CD14-positive monocyte (primary cell): ENCODE data around the gene FOXK2. TPM values are rescaled to one million over a fixed set of nuclear protein-coding genes. Genes with fewer than 3 reads are reported as not detected.
A peak's percentile ranks its signal among the peaks of the same experiment; 100 is the strongest.

Experiments used
- DNase-seq, 3 donors: peaks; one replicate each; pipeline ENCODE4 v3.0.0-alpha.2; 2011 to 2022
- H2AFZ ChIP-seq: 2 replicates; pipeline ENCODE4 v1.6.0; 2012; ENCODE audit warnings: mild to moderate bottlenecking, low read depth, low read length, inconsistent platforms; ENCODE audit not compliant: insufficient read depth, poor library complexity, severe bottlenecking
- H3K27ac ChIP-seq, 2 donors: 1 replicate in 1 of 2; 2 replicates in 1 of 2; pipeline ENCODE4 v1.5.1; 2012 to 2013; ENCODE audit warnings: low read length in 2 of 2, control low read depth in 1 of 2, inconsistent platforms in 1 of 2, low read depth in 1 of 2, mild to moderate bottlenecking in 1 of 2
- H3K27me3 ChIP-seq, 2 donors: one replicate each; pipeline versions ENCODE4 v1.6.0 to v1.6.1; 2011 to 2013; ENCODE audit warnings: low read length in 2 of 2; ENCODE audit not compliant: control insufficient read depth in 2 of 2, insufficient read depth in 2 of 2
- H3K36me3 ChIP-seq, 2 donors: replicated peaks in 1 of 2; 1 replicate in 1 of 2; 2 replicates in 1 of 2; pipeline versions ENCODE4 v1.5.1 to v1.6.1; 2012 to 2013; ENCODE audit warnings: low read length in 2 of 2, control low read depth in 1 of 2, inconsistent platforms in 1 of 2, mild to moderate bottlenecking in 1 of 2; ENCODE audit not compliant: insufficient read depth in 2 of 2, control insufficient read depth in 1 of 2
- H3K4me1 ChIP-seq, 2 donors: 1 replicate in 1 of 2; 2 replicates in 1 of 2; pipeline versions ENCODE4 v1.5.1 to v1.6.1; 2012 to 2013; ENCODE audit warnings: low read length in 2 of 2, control low read depth in 1 of 2, inconsistent platforms in 1 of 2, mild to moderate bottlenecking in 1 of 2, moderate library complexity in 1 of 2; ENCODE audit not compliant: insufficient read depth in 2 of 2, control insufficient read depth in 1 of 2
- H3K4me2 ChIP-seq: replicated peaks from 2 replicates; pipeline ENCODE3; 2012; ENCODE audit warnings: low read length, moderate library complexity, mild to moderate bottlenecking; ENCODE audit not compliant: poor library complexity, severe bottlenecking; ENCODE audit errors: extremely low read depth
- H3K4me3 ChIP-seq, 3 experiments: fragments of 200-600 bp in 1 of 3; sonication (generic) in 1 of 3; replicated peaks in 1 of 3; 1 replicate in 2 of 3; 2 replicates in 1 of 3; pipeline ENCODE4 v1.5.1; 2011 to 2013; ENCODE audit warnings: low read length in 3 of 3, mild to moderate bottlenecking in 3 of 3, control low read depth in 2 of 3, low read depth in 2 of 3, inconsistent platforms in 1 of 3, moderate library complexity in 1 of 3
- H3K79me2 ChIP-seq: 2 replicates; pipeline ENCODE4 v1.6.0; 2012; ENCODE audit warnings: mild to moderate bottlenecking, control low read depth, inconsistent platforms, low read length, moderate library complexity; ENCODE audit not compliant: insufficient read depth
- H3K9ac ChIP-seq: 2 replicates; pipeline ENCODE4 v1.6.0; 2017; ENCODE audit warnings: low read length, mild to moderate bottlenecking; ENCODE audit not compliant: insufficient read depth, poor library complexity, severe bottlenecking
- H3K9me3 ChIP-seq, 2 donors: replicated peaks in 1 of 2; 1 replicate in 1 of 2; 2 replicates in 1 of 2; pipeline versions ENCODE4 v1.5.1 to v1.6.1; 2012 to 2013; ENCODE audit warnings: low read length in 2 of 2, control low read depth in 1 of 2; ENCODE audit not compliant: control insufficient read depth in 1 of 2, insufficient read depth in 1 of 2
- H4K20me1 ChIP-seq: 2 replicates; pipeline ENCODE4 v1.6.0; 2012; ENCODE audit warnings: mild to moderate bottlenecking, low read length, control low read depth, moderate library complexity; ENCODE audit not compliant: insufficient read depth
- H3K27ac Mint-ChIP-seq, 7 donors: one replicate each; pipeline ENCODE4 v1.8.0; 2020; ENCODE audit warnings: mild to moderate bottlenecking in 7 of 7, mixed read lengths in 7 of 7, moderate library complexity in 6 of 7, inconsistent platforms in 2 of 7
- H3K27me3 Mint-ChIP-seq, 3 donors: one replicate each; pipeline ENCODE4 v1.8.0; 2021 to 2022; ENCODE audit warnings: low read depth in 3 of 3, mild to moderate bottlenecking in 3 of 3, mixed read lengths in 3 of 3, moderate library complexity in 3 of 3, inconsistent platforms in 1 of 3
- H3K36me3 Mint-ChIP-seq, 2 donors: one replicate each; pipeline ENCODE4 v1.8.0; 2020; ENCODE audit warnings: mixed read lengths in 2 of 2, inconsistent platforms in 1 of 2, mild to moderate bottlenecking in 1 of 2
- H3K4me1 Mint-ChIP-seq: one replicate; pipeline ENCODE4 v1.8.0; 2020; ENCODE audit warnings: mild to moderate bottlenecking, mixed read lengths
- H3K4me3 Mint-ChIP-seq, 2 donors: one replicate each; pipeline ENCODE4 v1.8.0; 2020; ENCODE audit warnings: mild to moderate bottlenecking in 2 of 2, mixed read lengths in 2 of 2, moderate library complexity in 1 of 2
- H3K9me3 Mint-ChIP-seq, 7 donors: one replicate each; pipeline ENCODE4 v1.8.0; 2020 to 2022; ENCODE audit warnings: mixed read lengths in 7 of 7, mild to moderate bottlenecking in 6 of 7, moderate library complexity in 6 of 7, inconsistent platforms in 2 of 7
- CTCF ChIP-seq: fragments of 200-600 bp; IDR thresholded peaks from one replicate; pipeline ENCODE4 v1.8.0; 2022; ENCODE audit warnings: antibody characterized with exemption, mild to moderate bottlenecking
- WGBS: methylation state at CpG from one replicate; pipeline ENCODE4 v1.1.5; 2013; ENCODE audit warnings: missing lambda C conversion rate; ENCODE audit not compliant: insufficient coverage; 5-methylcytosine and 5-hydroxymethylcytosine counted together
- intact Hi-C, 2 donors: fragments of 100-400 bp; cut with micrococcal nuclease; formaldehyde crosslinking; loops; one replicate each; pipeline versions ENCODE4 v1.15.0 to v1.15.1; 2023
- polyA plus RNA-seq, 3 donors: library from polyadenylated mRNA; depleted of rRNA in 1 of 3; unstranded in 2 of 3; stranded (reverse) in 1 of 3; fragments of 300-500 nt in 2 of 3; fragments of >200 nt in 1 of 3; fragmentation: Illumina TruSeq in 2 of 3; gene quantifications; 1 replicate in 2 of 3; 2 replicates in 1 of 3; pipeline ENCODE4 v1.2.3, GENCODE V29; 2012 to 2021

The FOXK2 gene
- polyA plus RNA-seq, 3 donors = 3.5 to 18.4 (median 4.7) TPM

GRCh38 chr17:82590216-82590615 lies 70.7 kb downstream of the FOXK2 start:
- H3K36me3 ChIP-seq = peaks cover 11 to 31% of the 10 kb centered on the region in 2 donors
- no peak overlapping the region for H2AFZ ChIP-seq
- TF ChIP-seq CTCF = no peak
- Mint-ChIP-seq H3K27me3 (peaks cover 0 to 1% (median 1%) of the 10 kb centered on the region in 3 donors), H3K36me3 (peaks cover 29 to 45% of the 10 kb centered on the region in 2 donors), H3K4me1 (peaks cover 53% of the 10 kb centered on the region), H3K4me3 (no peak overlapping the region), H3K27ac (peak overlapping the region in 3 of 7 donors; percentile 17 to 70 (median 31)), H3K9me3 (no peaks in the 10 kb centered on the region)
- no peaks in the 10 kb centered on the region for H3K27me3 ChIP-seq
- H3K79me2 ChIP-seq = no peaks in the 10 kb centered on the region
- DNase-seq = no peak
- H3K9ac ChIP-seq = no peak overlapping the region
- no peak overlapping the region for H3K27ac ChIP-seq
- peaks cover 46 to 50% of the 10 kb centered on the region in 2 donors for H3K4me1 ChIP-seq
- H4K20me1 ChIP-seq = no peaks in the 10 kb centered on the region
- H3K4me3 ChIP-seq = no peak overlapping the region
- 96% methylated on average over 4 of the region's 6 CpGs for WGBS
- intact Hi-C loops = no loop called here
- no peaks in the 10 kb centered on the region for H3K9me3 ChIP-seq
- H3K4me2 ChIP-seq = no peak overlapping the region

- Histone ChIP-seq H3K4me2 (peak overlapping the region; percentile 87), H3K4me1 (peaks cover 46 to 50% of the 10 kb centered on the region in 2 donors), H3K4me3 (no peak overlapping the region), H3K9ac (no peak overlapping the region), H3K36me3 (peaks cover 13 to 31% of the 10 kb centered on the region in 2 donors), H4K20me1 (no peaks in the 10 kb centered on the region), H3K79me2 (no peaks in the 10 kb centered on the region), H3K9me3 (no peaks in the 10 kb centered on the region), H2AFZ (peak overlapping the region; percentile 74), H3K27ac (peak overlapping the region; percentile 83 to 86), H3K27me3 (no peaks in the 10 kb centered on the region)
- H3K9me3 Mint-ChIP-seq = no peaks in the 10 kb centered on the region
- H3K36me3 Mint-ChIP-seq = peaks cover 23 to 48% of the 10 kb centered on the region in 2 donors
- H3K4me3 Mint-ChIP-seq = no peak overlapping the region
- WGBS = 55% methylated on average over 16 of the region's 17 CpGs
- peaks cover 0 to 1% (median 1%) of the 10 kb centered on the region in 3 donors for H3K27me3 Mint-ChIP-seq
- no peak for TF ChIP-seq CTCF
- peak overlapping the region; percentile 64 to 92 (median 89) for H3K27ac Mint-ChIP-seq
- intact Hi-C loops = no loop called here
- H3K4me1 Mint-ChIP-seq = peaks cover 53% of the 10 kb centered on the region
- DNase-seq = no peak
Observed at GRCh38 chr17:82590881-82591539, 71.5 kb downstream of the FOXK2 start.
